DND-41 (cell line): ENCODE results near the gene RBFOX2.

Experiments
- CTCF ChIP-seq: IDR thresholded peaks from 2 replicates; pipeline ENCODE4 v1.5.1; 2012; ENCODE audit warnings: borderline replicate concordance, low read length, moderate library complexity, mild to moderate bottlenecking; ENCODE audit not compliant: poor library complexity, severe bottlenecking; ENCODE audit errors: extremely low read depth
- EZH2 ChIP-seq: IDR thresholded peaks from 3 replicates; pipeline ENCODE4 v1.6.1; 2012; ENCODE audit warnings: borderline replicate concordance, low read depth, mild to moderate bottlenecking, moderate library complexity, low read length, inconsistent platforms; ENCODE audit not compliant: severe bottlenecking

GRCh38 chr22:35758394-35758793 is 270.2 kb downstream of the RBFOX2 start:
- TF ChIP-seq CTCF, result no peak
- TF ChIP-seq EZH2, result no peak
